Progenitor cell of endocrine pancreas (in vitro differentiated cells): ENCODE data around the gene HSD11B1. TPM values are rescaled to one million over a fixed set of nuclear protein-coding genes. Genes with fewer than 3 reads are reported as not detected.

ENCODE experiments used
- DNase-seq: peaks from one replicate; pipeline ENCODE4 v3.0.0; 2021; ENCODE audit warnings: low spot score; ENCODE audit not compliant: unreplicated experiment
- H3K27ac Mint-ChIP-seq: 2 replicates; pipeline ENCODE4 v1.8.0; 2021; ENCODE audit warnings: mild to moderate bottlenecking, moderate library complexity, mixed read lengths
- H3K27me3 Mint-ChIP-seq: 2 replicates; pipeline ENCODE4 v1.8.0; 2021; ENCODE audit warnings: mixed read lengths
- H3K36me3 Mint-ChIP-seq: 2 replicates; pipeline ENCODE4 v1.8.0; 2022; ENCODE audit warnings: mixed read lengths; ENCODE audit not compliant: insufficient read depth
- H3K4me1 Mint-ChIP-seq: 2 replicates; pipeline ENCODE4 v1.8.0; 2021; ENCODE audit warnings: low read depth, mixed read lengths
- H3K4me3 Mint-ChIP-seq: 2 replicates; pipeline ENCODE4 v1.8.0; 2021; ENCODE audit warnings: low read depth, mild to moderate bottlenecking, moderate library complexity, mixed read lengths
- H3K9me3 Mint-ChIP-seq: 2 replicates; pipeline ENCODE4 v1.8.0; 2021; ENCODE audit warnings: low read depth, mixed read lengths
- CTCF ChIP-seq: fragments of 200-600 bp; sonication (generic); IDR thresholded peaks from one replicate; pipeline ENCODE4 v1.5.0; 2021; ENCODE audit warnings: antibody characterized with exemption, mild to moderate bottlenecking; ENCODE audit not compliant: unreplicated experiment
- total RNA-seq: library from RNA; stranded (reverse); gene quantifications from 2 replicates; pipeline ENCODE4 v1.2.1, GENCODE V29; 2021

HSD11B1 gene
- total RNA-seq, 1 donor from 2014 or later = not detected

- no peaks in the 10 kb centered on the region for H3K36me3 Mint-ChIP-seq
- no peak overlapping the region for H3K4me3 Mint-ChIP-seq
- no peak for TF ChIP-seq CTCF
Measured at GRCh38 chr1:209741193-209741592, 36.5 kb downstream of the HSD11B1 start.

GRCh38 chr1:209741889-209742288 is 37.2 kb downstream of the HSD11B1 start:
- Mint-ChIP-seq H3K27ac (no peak overlapping the region), H3K36me3 (no peaks in the 10 kb centered on the region), H3K9me3 (no peaks in the 10 kb centered on the region), H3K4me1 (no peaks in the 10 kb centered on the region), H3K27me3 (peaks cover 3% of the 10 kb centered on the region), H3K4me3 (no peak overlapping the region)
- DNase-seq = no peak
- TF ChIP-seq CTCF = no peak

More at GRCh38 chr1:209741193-209741592, 36.5 kb downstream of the HSD11B1 start:
- Mint-ChIP-seq H3K9me3 (no peaks in the 10 kb centered on the region), H3K4me1 (no peaks in the 10 kb centered on the region), H3K27me3 (peaks cover 8% of the 10 kb centered on the region), H3K27ac (no peak overlapping the region)
- DNase-seq = no peak

- Mint-ChIP-seq H3K36me3 (no peaks in the 10 kb centered on the region), H3K4me3 (no peak overlapping the region), H3K4me1 (no peaks in the 10 kb centered on the region), H3K27me3 (peaks cover 3% of the 10 kb centered on the region), H3K27ac (no peak overlapping the region), H3K9me3 (no peaks in the 10 kb centered on the region)
- TF ChIP-seq CTCF = no peak
- DNase-seq = no peak
Measured at GRCh38 chr1:209742409-209743144, 37.9 kb downstream of the HSD11B1 start.

GRCh38 chr1:209743145-209743482 is 38.5 kb downstream of the HSD11B1 start:
- no peak for DNase-seq
- no peak overlapping the region for H3K27ac Mint-ChIP-seq
- H3K9me3 Mint-ChIP-seq = no peaks in the 10 kb centered on the region
- peaks cover 4% of the 10 kb centered on the region for H3K4me1 Mint-ChIP-seq
- H3K27me3 Mint-ChIP-seq = peaks cover 5% of the 10 kb centered on the region
- no peaks in the 10 kb centered on the region for H3K36me3 Mint-ChIP-seq
- no peak for TF ChIP-seq CTCF
- H3K4me3 Mint-ChIP-seq = no peak overlapping the region

- Mint-ChIP-seq H3K9me3 (no peaks in the 10 kb centered on the region), H3K36me3 (no peaks in the 10 kb centered on the region), H3K27ac (no peak overlapping the region), H3K4me3 (no peak overlapping the region), H3K4me1 (peaks cover 4% of the 10 kb centered on the region), H3K27me3 (peaks cover 13% of the 10 kb centered on the region)
- DNase-seq = no peak
- TF ChIP-seq CTCF = no peak
Measured at GRCh38 chr1:209746451-209747165, 42.0 kb downstream of the HSD11B1 start.
